ENCODE measurements around the gene ZNF804B.

- TF ChIP-seq CTCF (conservative IDR thresholded peaks at IDR 0.05; ENCODE audit: low read length) (no peak), EZH2phosphoT487 (IDR thresholded peaks at IDR 0.05; ENCODE audit: borderline replicate concordance, low read depth, low read length) (no peak)
These were observed 504.6 kb downstream of the ZNF804B start for GRCh38 chr7:89264126-89264525.

Data from OCI-LY7 (cell line).